B cell (primary cell): ENCODE results near the gene TOMM22. TPM values are rescaled to one million over a fixed set of nuclear protein-coding genes. Genes with fewer than 3 reads are reported as not detected.

Experiments
- ATAC-seq: fragments of 200-7000 bp; cut with Tn5 transposase; one replicate; pipeline ENCODE4 v1.10.0; 2021; ENCODE audit warnings: low read depth, mild to moderate bottlenecking, moderate number of reproducible peaks, moderate library complexity
- CTCF ChIA-PET: fragments of 350-600 bp; sonication (Branson Sonifier 250); formaldehyde crosslinking; loops from one replicate; lab custom pipeline; 2021; ENCODE audit warnings: antibody characterized with exemption, inconsistent platforms; lab: Charles Lee
- POLR2A ChIA-PET: fragments of 350-600 bp; sonication (Branson Sonifier 250); formaldehyde crosslinking; loops from one replicate; lab custom pipeline; 2021; ENCODE audit warnings: antibody characterized with exemption; lab: Charles Lee
- DNase-seq: peaks from one replicate; pipeline ENCODE4 v3.0.0; 2013
- H2AFZ ChIP-seq: 2 replicates; pipeline ENCODE4 v1.6.1; 2012; ENCODE audit warnings: mild to moderate bottlenecking, low read depth, low read length; ENCODE audit not compliant: insufficient read depth, poor library complexity, severe bottlenecking
- H3K27ac ChIP-seq, 2 donors: 1 replicate in 1 of 2; 2 replicates in 1 of 2; pipeline ENCODE4 v1.5.1; 2012 to 2013; ENCODE audit warnings: low read length in 2 of 2, mild to moderate bottlenecking in 2 of 2, moderate library complexity in 1 of 2
- H3K27me3 ChIP-seq, 4 experiments: fragments of 200-600 bp in 1 of 4; sonication (generic) in 1 of 4; replicated peaks in 1 of 4; 1 replicate in 2 of 4; 2 replicates in 2 of 4; pipeline versions ENCODE4 v1.6.1 to v1.7.0; 2013 to 2016; ENCODE audit warnings: low read length in 3 of 4, mild to moderate bottlenecking in 2 of 4, mixed read lengths in 1 of 4, moderate library complexity in 1 of 4; ENCODE audit not compliant: insufficient read depth in 4 of 4, control insufficient read depth in 3 of 4; ENCODE audit errors: control extremely low read depth in 1 of 4
- H3K36me3 ChIP-seq, 2 experiments: replicated peaks in 1 of 2; 1 replicate in 1 of 2; 2 replicates in 1 of 2; pipeline versions ENCODE4 v1.6.1 to v1.7.1; 2013; ENCODE audit warnings: low read length in 1 of 2; ENCODE audit not compliant: insufficient read depth in 2 of 2, control insufficient read depth in 1 of 2; ENCODE audit errors: control extremely low read depth in 1 of 2, extremely low read depth in 1 of 2
- H3K4me1 ChIP-seq, 2 donors: fragments of 200-600 bp in 1 of 2; sonication (generic) in 1 of 2; 1 replicate in 1 of 2; 2 replicates in 1 of 2; pipeline versions ENCODE4 v1.5.1 to v1.6.1; 2013 to 2017; ENCODE audit warnings: low read length in 2 of 2; ENCODE audit not compliant: control insufficient read depth in 2 of 2, insufficient read depth in 2 of 2
- H3K4me2 ChIP-seq: replicated peaks from 2 replicates; pipeline ENCODE3; 2012; ENCODE audit warnings: mild to moderate bottlenecking, low read depth, low read length; ENCODE audit not compliant: poor library complexity, severe bottlenecking
- H3K4me3 ChIP-seq, 5 experiments: fragments of 200-600 bp in 1 of 5; sonication (generic) in 1 of 5; 1 replicate in 3 of 5; 2 replicates in 2 of 5; pipeline versions ENCODE4 v1.5.1 to v1.7.0; 2011 to 2016; ENCODE audit warnings: low read length in 4 of 5, mild to moderate bottlenecking in 4 of 5, low read depth in 2 of 5, control low read depth in 1 of 5, moderate library complexity in 1 of 5; ENCODE audit not compliant: insufficient read depth in 1 of 5; ENCODE audit errors: control extremely low read depth in 1 of 5, extremely low read depth in 1 of 5
- H3K79me2 ChIP-seq: fragments of 200-600 bp; sonication (generic); one replicate; pipeline ENCODE4 v1.6.0; 2016; ENCODE audit warnings: low read length; ENCODE audit not compliant: control insufficient read depth, insufficient read depth
- H3K9ac ChIP-seq: fragments of 200-600 bp; sonication (generic); 2 replicates; pipeline ENCODE4 v1.6.1; 2017; ENCODE audit warnings: mild to moderate bottlenecking, low read length, moderate library complexity
- H3K9me3 ChIP-seq, 3 donors: one replicate each; pipeline versions ENCODE4 v1.6.1 to v1.7.1; 2013; ENCODE audit warnings: low read length in 2 of 3; ENCODE audit not compliant: control insufficient read depth in 2 of 3, insufficient read depth in 1 of 3; ENCODE audit errors: control extremely low read depth in 1 of 3
- H4K20me1 ChIP-seq: 2 replicates; pipeline ENCODE4 v1.6.0; 2012; ENCODE audit warnings: mild to moderate bottlenecking, low read length; ENCODE audit not compliant: insufficient read depth, control insufficient read depth, poor library complexity, severe bottlenecking
- H3K27ac Mint-ChIP-seq: one replicate; pipeline ENCODE4 v1.8.0; 2021; ENCODE audit warnings: mixed read lengths
- H3K27me3 Mint-ChIP-seq: one replicate; pipeline ENCODE4 v1.8.0; 2021; ENCODE audit warnings: mixed read lengths
- H3K4me1 Mint-ChIP-seq: one replicate; pipeline ENCODE4 v1.8.0; 2021; ENCODE audit warnings: mixed read lengths
- H3K4me3 Mint-ChIP-seq: one replicate; pipeline ENCODE4 v1.8.0; 2021; ENCODE audit warnings: mixed read lengths
- H3K9me3 Mint-ChIP-seq: one replicate; pipeline ENCODE4 v1.8.0; 2022; ENCODE audit warnings: mixed read lengths; ENCODE audit not compliant: insufficient read depth
- EZH2 ChIP-seq: IDR thresholded peaks from 2 replicates; pipeline ENCODE4 v1.6.1; 2012; ENCODE audit warnings: borderline replicate concordance, low read depth, mild to moderate bottlenecking, moderate library complexity, low read length; ENCODE audit not compliant: insufficient read depth, poor library complexity, severe bottlenecking
- WGBS: methylation state at CpG from one replicate; pipeline ENCODE4 v1.1.5; 2013; ENCODE audit warnings: missing lambda C conversion rate; ENCODE audit not compliant: insufficient coverage; 5-methylcytosine and 5-hydroxymethylcytosine counted together
- intact Hi-C: fragments of 100-400 bp; cut with micrococcal nuclease; formaldehyde crosslinking; loops from one replicate; pipeline ENCODE4 v1.10.0; 2022
- polyA plus RNA-seq: library from polyadenylated mRNA; depleted of rRNA; stranded (reverse); fragments of >200 nt; gene quantifications from 2 replicates; pipeline ENCODE4 v1.2.3, GENCODE V29; 2012
- total RNA-seq, 2 donors: library from RNA; stranded (reverse); fragments of 120-200 nt in 1 of 2; gene quantifications; 1 replicate in 1 of 2; 2 replicates in 1 of 2; pipeline versions ENCODE4 v1.2.3 to v1.2.4, GENCODE V29; 2013 to 2022
- TF ChIP-seq, protein P1 (sequence below): fragments of 200-600 bp; IDR thresholded peaks from one replicate; pipeline ENCODE4 v1.8.0; 2022; ENCODE audit warnings: antibody characterized with exemption, mild to moderate bottlenecking

Gene TOMM22
- total and polyA plus RNA-seq, 2 donors (not counting 1 experiment from before 2014, with no cell fraction given) = 21.5 to 47.6 TPM

DNA sequence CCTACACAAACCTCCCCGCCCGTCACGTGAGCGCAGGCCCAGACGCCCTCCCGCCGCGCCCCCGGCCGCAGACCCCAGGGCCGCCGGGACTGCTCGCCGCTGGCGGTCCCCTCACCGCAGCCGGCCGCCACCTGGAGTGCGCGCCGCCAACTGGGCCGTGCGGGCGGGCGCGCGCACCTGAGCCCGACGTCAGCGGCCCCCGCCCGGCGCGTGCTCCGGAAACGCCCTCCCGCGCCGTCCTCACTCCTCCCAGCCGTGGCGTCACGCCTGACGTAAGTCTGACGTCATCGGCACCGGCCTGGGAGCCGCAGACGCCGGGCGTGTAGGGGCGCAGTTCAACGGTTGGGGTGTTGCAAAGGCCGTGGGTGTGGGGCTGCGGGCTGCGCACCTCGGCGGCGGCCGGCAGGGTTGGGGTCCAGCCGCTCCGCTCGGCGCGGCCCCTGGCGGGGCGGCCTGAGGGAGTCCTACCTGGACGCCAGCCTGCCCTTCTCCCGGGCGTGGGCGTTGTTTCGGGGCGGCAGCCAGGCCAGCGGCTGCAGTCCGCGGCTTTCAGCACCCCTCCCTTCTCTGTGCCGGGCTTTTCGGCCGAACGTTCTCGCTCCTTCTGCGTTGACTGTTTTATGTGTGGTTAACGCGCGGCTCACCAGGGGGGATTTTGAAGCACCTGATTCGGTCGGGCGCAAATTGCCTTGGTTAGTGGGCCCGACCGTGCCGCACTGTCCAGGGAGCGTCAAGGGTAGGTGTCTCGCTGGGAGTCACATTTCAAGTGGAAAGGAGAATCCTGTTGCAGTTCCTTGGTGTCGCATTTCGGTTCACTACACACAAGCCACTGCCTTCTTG lies 19.3 kb downstream of the TOMM22 start, which contains the start of gene JOSD1:
Gene JOSD1, minus strand, starts transcription at position 155 of the 840 bp plus-strand sequence. CDS start 956 bp downstream, outside the sequence.
- H3K27me3 ChIP-seq = no peaks in the 10 kb centered on the region
- H4K20me1 ChIP-seq = no peaks in the 10 kb centered on the region
- H3K4me3 ChIP-seq = peak within 1 kb of the TSS; percentile 41 to 87 (median 74)
- H3K4me1 ChIP-seq = peaks cover 32 to 38% of the 10 kb centered on the region in 2 donors
- Mint-ChIP-seq H3K27ac (peak within 1 kb of the TSS; percentile 99), H3K4me3 (peak within 1 kb of the TSS; percentile 95), H3K27me3 (no peaks in the 10 kb centered on the region), H3K9me3 (no peaks in the 10 kb centered on the region), H3K4me1 (peaks cover 69% of the 10 kb centered on the region)
- ATAC-seq (peak; percentile 39), DNase-seq (peak; percentile 99)
- intact Hi-C loops = loop anchor here (1.0 to 10.0 kb wide), 4 partner anchors 93 to 516 kb away; partner anchors contain the start of genes CSNK1E, DDX17, DNAL4 and PLA2G6
- under 1% methylated on average over 93 of the region's 94 CpGs for WGBS
- H3K36me3 ChIP-seq = no peaks in the 10 kb centered on the region
- H2AFZ ChIP-seq = peak within 1 kb of the TSS; percentile 40
- H3K9me3 ChIP-seq = no peaks in the 10 kb centered on the region
- ChIA-PET POLR2A (interaction anchor here (0.7 to 0.8 kb wide), 2 partner anchors 26 to 148 kb away, joined by 3 to 4 read pairs; no protein-coding TSS in a partner anchor), CTCF (interaction anchor here (1.1 to 6.7 kb wide), 2 partner anchors 19 kb away, joined by 4 to 51 read pairs; partner anchors contain the start of gene TOMM22)
- peak within 1 kb of the TSS; percentile 96 for H3K9ac ChIP-seq
- TF ChIP-seq EZH2 = no peak
- TF ChIP-seq, protein P1, sequence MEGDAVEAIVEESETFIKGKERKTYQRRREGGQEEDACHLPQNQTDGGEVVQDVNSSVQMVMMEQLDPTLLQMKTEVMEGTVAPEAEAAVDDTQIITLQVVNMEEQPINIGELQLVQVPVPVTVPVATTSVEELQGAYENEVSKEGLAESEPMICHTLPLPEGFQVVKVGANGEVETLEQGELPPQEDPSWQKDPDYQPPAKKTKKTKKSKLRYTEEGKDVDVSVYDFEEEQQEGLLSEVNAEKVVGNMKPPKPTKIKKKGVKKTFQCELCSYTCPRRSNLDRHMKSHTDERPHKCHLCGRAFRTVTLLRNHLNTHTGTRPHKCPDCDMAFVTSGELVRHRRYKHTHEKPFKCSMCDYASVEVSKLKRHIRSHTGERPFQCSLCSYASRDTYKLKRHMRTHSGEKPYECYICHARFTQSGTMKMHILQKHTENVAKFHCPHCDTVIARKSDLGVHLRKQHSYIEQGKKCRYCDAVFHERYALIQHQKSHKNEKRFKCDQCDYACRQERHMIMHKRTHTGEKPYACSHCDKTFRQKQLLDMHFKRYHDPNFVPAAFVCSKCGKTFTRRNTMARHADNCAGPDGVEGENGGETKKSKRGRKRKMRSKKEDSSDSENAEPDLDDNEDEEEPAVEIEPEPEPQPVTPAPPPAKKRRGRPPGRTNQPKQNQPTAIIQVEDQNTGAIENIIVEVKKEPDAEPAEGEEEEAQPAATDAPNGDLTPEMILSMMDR = no peak
- peak within 1 kb of the TSS; percentile 98 to 99 for H3K27ac ChIP-seq
- peak within 1 kb of the TSS; percentile 74 for H3K4me2 ChIP-seq
- H3K79me2 ChIP-seq = peaks cover 33% of the 10 kb centered on the region
